SIG-M5 treated with dmso at 0.1 percent for 504 hours (cell line): Measurements from ENCODE around the gene SNAPIN.
"Not testable (repeated sequence)": the region's sequence is repeated elsewhere in the genome, so short reads cannot be mapped to it uniquely, and the experiment has no call there.

Experiments
- DNase-seq: peaks from one replicate; lab custom pipeline; 2025; ENCODE audit not compliant: unreplicated experiment; lab: John Stamatoyannopoulos, UW

SNAPIN gene

DNA sequence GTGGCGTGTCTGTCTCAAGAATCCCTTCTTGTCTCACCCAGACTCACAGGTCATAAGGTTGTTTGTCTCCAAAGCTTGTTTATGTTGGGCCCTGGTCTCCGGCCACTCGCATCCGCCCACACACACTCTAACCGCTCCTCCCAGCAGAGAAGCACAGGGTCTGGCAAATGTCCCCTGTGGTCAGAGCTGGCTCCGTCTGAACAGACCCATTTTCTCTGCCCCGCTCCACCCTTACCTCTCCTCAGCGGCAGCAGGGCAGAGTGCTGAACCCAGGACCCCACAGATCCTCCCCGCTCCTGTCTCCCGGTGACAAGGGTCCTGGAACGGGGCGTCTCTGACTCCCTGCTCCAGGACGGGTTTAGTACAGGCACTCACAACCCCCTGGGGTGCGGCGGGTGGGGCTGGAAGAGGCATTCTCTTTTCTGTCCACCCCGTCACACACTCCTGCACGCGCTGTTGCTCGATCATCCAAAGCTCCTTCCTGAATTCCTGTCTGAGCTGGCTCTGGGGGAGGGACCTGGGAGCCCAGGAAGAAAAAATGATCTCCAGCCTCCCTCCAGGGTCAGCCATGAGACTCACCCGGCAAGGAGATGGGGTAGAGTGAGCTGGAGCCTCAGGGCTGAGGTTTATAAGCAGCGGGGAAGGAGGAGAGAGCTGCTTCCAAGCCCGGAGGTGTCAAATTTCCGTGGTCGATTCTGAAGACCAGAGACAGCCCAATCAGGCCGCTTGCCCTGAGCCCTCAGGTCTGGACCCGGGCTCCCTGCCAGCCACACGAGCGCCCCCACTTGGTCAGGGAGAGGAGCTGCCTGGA lies 31.4 kb upstream of the SNAPIN start, which contains the start of gene S100A13:
Gene S100A13 (minus strand): TSS at position 602 of the 811 bp plus-strand sequence. CDS start 1,033 bp downstream, outside the sequence.
- DNase-seq = peak; percentile 51

- DNase-seq = no peak
Observed at GRCh38 chr1:153627715-153628626, 30.5 kb upstream of the SNAPIN start, which contains the start of gene S100A1. Gene S100A1, plus strand, starts transcription at chr1:153628434. Its CDS starts 2,088 bp downstream, at chr1:153630522.

- no peak for DNase-seq
Observed at GRCh38 chr1:153628638-153629342, 29.7 kb upstream of the SNAPIN start.

GRCh38 chr1:153629343-153629665 lies 29.2 kb upstream of the SNAPIN start:
- DNase-seq = no peak

GRCh38 chr1:153629971-153630370 lies 28.5 kb upstream of the SNAPIN start:
- DNase-seq = no peak

- DNase-seq = no peak
Observed at GRCh38 chr1:153630384-153630783, 28.1 kb upstream of the SNAPIN start.

DNA sequence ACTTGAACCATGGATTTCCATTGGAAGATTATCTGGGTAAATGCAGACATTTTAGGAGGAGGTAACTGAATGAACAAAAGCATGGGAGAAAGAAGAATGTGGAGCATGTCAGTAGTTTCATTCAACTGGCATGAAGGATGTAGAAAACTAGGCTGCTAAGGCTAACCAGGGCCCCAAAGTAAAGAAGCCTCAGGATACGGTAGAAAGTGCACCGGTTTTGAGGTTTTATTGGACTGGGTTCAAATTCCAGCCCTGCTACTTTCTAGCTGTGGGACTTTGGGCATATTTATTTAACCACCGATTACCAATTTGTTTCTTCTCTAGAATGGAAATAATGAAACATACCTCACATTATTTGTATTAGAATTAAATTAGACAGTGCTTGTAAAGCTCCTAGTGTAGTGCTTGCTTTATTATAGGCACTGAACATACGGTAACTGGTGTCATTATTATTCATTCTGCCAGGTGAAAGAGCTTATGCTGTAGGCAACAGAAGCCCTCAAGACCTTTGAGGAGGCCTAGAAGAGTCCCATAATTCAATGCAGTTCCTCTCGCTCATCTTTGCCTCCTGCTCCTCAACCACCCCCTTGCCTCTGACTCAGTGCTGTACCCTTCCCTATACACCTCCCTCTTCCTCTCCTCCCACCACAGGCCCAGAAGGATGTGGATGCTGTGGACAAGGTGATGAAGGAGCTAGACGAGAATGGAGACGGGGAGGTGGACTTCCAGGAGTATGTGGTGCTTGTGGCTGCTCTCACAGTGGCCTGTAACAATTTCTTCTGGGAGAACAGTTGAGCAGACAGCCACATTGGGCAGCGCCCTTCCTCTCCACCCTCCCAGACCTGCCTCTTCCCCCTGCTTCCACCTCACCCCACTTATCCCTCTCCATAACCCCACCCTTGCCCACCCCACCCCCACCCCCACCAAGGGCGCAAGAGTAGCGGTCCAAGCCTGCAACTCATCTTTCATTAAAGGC lies 27.2 kb upstream of the SNAPIN start:
- DNase-seq = no peak

DNA sequence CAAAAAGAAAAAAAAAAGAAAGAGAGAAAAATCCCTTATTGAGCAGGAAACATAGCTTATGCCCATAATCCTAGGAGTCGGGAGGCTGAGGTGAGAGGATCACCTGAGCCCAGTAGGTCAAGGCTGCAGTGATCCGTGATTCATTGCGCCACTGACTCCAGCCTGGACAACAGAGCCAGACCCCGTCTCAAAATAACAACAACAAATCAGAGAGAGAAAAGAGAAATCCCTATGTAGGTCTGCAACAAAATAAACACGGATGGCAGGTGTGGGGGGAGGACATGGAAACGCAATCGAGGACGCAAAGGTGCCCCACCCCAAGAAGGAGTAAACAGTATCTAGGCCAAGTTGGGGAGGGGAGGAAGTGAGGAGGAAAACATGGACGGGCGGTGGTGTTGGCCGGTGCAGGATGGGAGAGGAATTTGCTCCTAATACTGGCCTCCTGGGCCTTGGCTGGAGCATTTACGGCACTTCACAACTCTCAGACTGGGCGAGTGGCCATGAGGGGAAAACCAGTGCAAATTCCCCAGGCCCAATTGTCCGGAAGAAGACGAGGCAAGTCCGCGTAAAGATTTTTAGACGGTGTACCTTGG lies 25.2 kb upstream of the SNAPIN start:
- no peak for DNase-seq

DNA sequence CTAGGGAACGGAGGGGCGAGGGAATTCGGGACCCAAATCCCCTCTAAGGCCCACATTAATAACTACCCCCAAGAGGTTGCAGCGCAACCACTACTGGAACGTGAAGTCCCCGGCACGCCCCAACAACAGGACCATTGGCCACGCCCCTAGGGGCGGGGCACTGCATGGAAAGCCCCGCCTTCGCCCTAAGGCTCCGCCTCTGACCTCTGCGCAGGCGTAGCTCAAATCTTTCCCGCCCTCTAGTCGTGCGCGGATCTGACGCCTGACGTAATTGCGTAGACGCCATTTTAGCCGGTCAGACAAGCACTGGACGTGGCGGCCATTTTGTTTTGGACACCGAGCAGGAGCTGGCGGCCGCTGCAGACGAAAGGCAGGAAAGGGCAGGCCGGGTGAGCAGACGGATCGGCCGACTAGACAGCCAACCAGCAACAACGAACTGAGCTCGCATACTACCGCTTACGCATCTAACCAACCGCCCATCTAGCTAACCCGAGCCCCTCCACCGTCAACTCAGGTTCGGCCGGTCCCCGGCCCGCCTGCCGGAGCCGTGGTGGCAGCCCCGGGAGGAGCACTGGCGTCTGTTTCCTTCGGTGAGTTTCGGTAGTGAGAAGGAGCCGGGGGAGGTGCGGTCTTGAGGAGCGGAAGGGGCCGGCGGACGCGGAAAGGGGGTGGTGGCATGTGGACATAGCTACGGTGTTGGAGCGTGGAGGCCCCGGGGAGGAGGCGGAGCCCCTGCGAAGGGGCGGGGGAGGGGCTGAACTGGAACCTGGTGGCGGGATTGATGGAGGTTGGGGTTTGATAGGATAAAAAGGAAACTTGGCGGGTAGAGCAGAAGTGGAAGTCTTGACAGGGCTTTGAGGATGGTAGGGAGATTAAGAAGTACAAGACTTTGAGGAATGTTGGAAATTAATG lies 24.5 kb upstream of the SNAPIN start, which contains the start of gene CHTOP:
Gene CHTOP (plus strand): TSS at position 313 of the 912 bp plus-strand sequence. CDS start 2,523 bp downstream, outside the sequence.
- DNase-seq = peak; percentile 98

GRCh38 chr1:153635872-153636271 lies 22.6 kb upstream of the SNAPIN start:
- DNase-seq = no peak

GRCh38 chr1:153636312-153636711 lies 22.2 kb upstream of the SNAPIN start:
- DNase-seq = no peak

GRCh38 chr1:153638261-153638660 lies 20.2 kb upstream of the SNAPIN start:
- no peak for DNase-seq

GRCh38 chr1:153639280-153639679 lies 19.2 kb upstream of the SNAPIN start:
- no peak for DNase-seq

DNA sequence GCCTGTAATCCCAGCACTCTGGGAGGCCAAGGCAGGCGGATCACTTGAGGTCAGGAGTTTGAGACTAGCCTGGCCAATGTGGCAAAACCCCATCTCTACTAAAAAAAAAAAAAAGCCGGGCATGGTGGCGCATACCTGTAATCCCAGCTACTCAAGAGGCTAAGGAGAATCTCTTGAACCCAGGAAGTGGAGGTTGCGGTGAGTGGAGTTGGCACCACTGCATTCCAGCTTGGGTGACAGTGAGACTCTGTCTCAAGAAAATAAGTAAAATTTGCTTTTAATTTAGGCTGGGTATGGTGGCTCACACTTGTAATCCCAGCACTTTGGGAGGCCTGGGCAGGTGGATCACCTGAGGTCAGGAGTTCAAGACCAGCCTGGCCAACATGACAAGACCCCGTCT lies 18.3 kb upstream of the SNAPIN start:
- DNase-seq = not testable (repeated sequence)

GRCh38 chr1:153640861-153641260 lies 17.6 kb upstream of the SNAPIN start:
- DNase-seq = no peak

DNA sequence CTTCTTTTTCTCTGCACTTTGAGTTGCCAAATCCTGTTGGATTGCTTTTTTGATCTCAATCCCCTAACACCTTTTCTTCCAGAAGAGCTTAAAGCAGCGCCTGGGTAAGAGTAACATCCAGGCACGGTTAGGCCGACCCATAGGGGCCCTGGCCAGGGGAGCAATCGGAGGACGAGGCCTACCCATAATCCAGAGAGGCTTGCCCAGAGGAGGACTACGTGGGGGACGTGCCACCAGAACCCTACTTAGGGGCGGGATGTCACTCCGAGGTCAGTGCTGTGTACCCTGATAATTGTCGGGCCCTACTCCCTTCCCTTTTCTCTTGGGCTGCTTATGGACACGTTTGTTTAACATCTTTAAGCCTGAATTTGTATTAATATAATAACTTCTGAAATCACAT lies 16.3 kb upstream of the SNAPIN start:
- DNase-seq = no peak

DNA sequence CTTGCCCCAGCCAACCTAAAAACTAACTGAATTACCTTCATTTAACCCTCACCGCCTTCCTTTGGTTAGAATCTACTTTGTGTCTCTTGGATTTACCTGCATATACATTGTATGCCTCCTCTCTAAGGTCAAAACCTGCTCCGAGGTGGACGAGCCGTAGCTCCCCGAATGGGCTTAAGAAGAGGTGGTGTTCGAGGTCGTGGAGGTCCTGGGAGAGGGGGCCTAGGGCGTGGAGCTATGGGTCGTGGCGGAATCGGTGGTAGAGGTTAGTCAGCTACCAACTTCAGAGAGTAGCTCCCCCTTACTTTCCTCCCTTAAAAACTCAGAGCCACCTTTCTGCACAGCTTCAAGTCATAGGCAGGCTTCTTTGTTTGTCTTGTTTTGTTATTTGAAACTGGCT lies 15.4 kb upstream of the SNAPIN start:
- no peak for DNase-seq

GRCh38 chr1:153643816-153644215 lies 14.7 kb upstream of the SNAPIN start:
- DNase-seq = no peak
